Ishikawa (cell line): ENCODE data around the gene SMYD3.

Source experiments
- CEBPB ChIP-seq: IDR thresholded peaks from 2 replicates; pipeline ENCODE4 v1.6.1; 2012
- CREB1 ChIP-seq: IDR thresholded peaks from 2 replicates; pipeline ENCODE4 v1.6.1; 2012; ENCODE audit warnings: low read depth
- EP300 ChIP-seq: IDR thresholded peaks from 2 replicates; pipeline ENCODE4 v1.6.1; 2012; ENCODE audit warnings: borderline replicate concordance
- MAX ChIP-seq: IDR thresholded peaks from 2 replicates; pipeline ENCODE4 v1.6.1; 2012
- RAD21 ChIP-seq: IDR thresholded peaks from 2 replicates; pipeline ENCODE4 v1.6.1; 2012; ENCODE audit warnings: low read depth
- REST ChIP-seq: IDR thresholded peaks from 2 replicates; pipeline ENCODE4 v1.6.1; 2012; ENCODE audit warnings: low read depth, mild to moderate bottlenecking
- TCF12 ChIP-seq: IDR thresholded peaks from 2 replicates; pipeline ENCODE4 v1.6.1; 2012; ENCODE audit warnings: low read depth
- YY1 ChIP-seq: IDR thresholded peaks from 2 replicates; pipeline ENCODE4 v1.6.1; 2012; ENCODE audit warnings: low read depth
- ZBTB7A ChIP-seq: IDR thresholded peaks from 2 replicates; pipeline ENCODE4 v1.6.1; 2012; ENCODE audit warnings: low read depth

- TF ChIP-seq REST = no peak
- TF ChIP-seq EP300 = no peak
- TF ChIP-seq YY1 = no peak
- TF ChIP-seq RAD21 = no peak
- no peak for TF ChIP-seq CEBPB
- TF ChIP-seq MAX = no peak
- no peak for TF ChIP-seq TCF12
- TF ChIP-seq CREB1 = no peak
- no peak for TF ChIP-seq ZBTB7A
Measured at GRCh38 chr1:245843101-245843500, 664.0 kb downstream of the SMYD3 start.
